OCI-LY7 (cell line): ENCODE measurements around the gene SIK3.

Source experiments
- EZH2phosphoT487 ChIP-seq: fragments of 200-600 bp; sonication (generic); IDR thresholded peaks from 2 replicates; pipeline ENCODE4 v1.6.1; 2018; ENCODE audit warnings: low read depth, borderline replicate concordance, mild to moderate bottlenecking, mixed run types, antibody characterized with exemption, low read length, moderate library complexity, mixed read lengths
- TF ChIP-seq, protein P1 (sequence below): fragments of 200-600 bp; sonication (generic); conservative IDR thresholded peaks from 2 replicates; pipeline ENCODE4 v1.5.1; 2014; ENCODE audit warnings: mild to moderate bottlenecking, antibody characterized with exemption, low read length, moderate library complexity, mixed read lengths

DNA sequence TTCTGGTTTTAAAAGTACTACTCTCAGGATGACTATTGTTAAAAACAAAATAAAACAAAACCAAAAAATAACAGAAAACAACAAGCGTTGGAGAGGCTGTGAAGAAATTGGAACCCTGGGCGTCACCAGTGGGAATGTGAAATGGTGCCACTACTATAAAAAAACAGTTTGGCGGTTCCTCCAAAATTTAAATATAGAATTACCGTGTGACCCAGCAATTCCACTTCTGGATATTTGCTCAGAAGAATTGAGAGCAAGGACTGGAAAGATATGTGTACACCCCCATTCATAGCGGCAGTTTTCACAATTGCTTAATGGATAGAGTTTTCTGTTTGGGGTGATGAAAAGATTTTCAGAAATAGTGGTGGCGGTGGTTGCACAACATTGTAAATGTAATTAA, 283.7 kb downstream of the SIK3 start:
- TF ChIP-seq, protein P1, sequence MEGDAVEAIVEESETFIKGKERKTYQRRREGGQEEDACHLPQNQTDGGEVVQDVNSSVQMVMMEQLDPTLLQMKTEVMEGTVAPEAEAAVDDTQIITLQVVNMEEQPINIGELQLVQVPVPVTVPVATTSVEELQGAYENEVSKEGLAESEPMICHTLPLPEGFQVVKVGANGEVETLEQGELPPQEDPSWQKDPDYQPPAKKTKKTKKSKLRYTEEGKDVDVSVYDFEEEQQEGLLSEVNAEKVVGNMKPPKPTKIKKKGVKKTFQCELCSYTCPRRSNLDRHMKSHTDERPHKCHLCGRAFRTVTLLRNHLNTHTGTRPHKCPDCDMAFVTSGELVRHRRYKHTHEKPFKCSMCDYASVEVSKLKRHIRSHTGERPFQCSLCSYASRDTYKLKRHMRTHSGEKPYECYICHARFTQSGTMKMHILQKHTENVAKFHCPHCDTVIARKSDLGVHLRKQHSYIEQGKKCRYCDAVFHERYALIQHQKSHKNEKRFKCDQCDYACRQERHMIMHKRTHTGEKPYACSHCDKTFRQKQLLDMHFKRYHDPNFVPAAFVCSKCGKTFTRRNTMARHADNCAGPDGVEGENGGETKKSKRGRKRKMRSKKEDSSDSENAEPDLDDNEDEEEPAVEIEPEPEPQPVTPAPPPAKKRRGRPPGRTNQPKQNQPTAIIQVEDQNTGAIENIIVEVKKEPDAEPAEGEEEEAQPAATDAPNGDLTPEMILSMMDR, result no peak
- no peak for TF ChIP-seq EZH2phosphoT487
